Muscle layer of colon (tissue), 2 donors: ENCODE measurements around the gene TUBB8.
"Not testable (repeated sequence)": the region's sequence is repeated elsewhere in the genome, so short reads cannot be mapped to it uniquely, and the experiment has no call there.

ENCODE experiments used
- H3K27ac ChIP-seq: one replicate; pipeline ENCODE4 v1.7.0; 2013; ENCODE audit warnings: low read depth, mild to moderate bottlenecking, low read length, moderate library complexity
- H3K27me3 ChIP-seq, 2 donors: one replicate each; pipeline ENCODE4 v1.7.0; 2013; ENCODE audit warnings: low read length in 2 of 2, mild to moderate bottlenecking in 2 of 2; ENCODE audit not compliant: insufficient read depth in 2 of 2, control insufficient read depth in 1 of 2
- H3K36me3 ChIP-seq: one replicate; pipeline ENCODE4 v1.7.0; 2013; ENCODE audit warnings: mild to moderate bottlenecking, low read length; ENCODE audit not compliant: insufficient read depth
- H3K4me1 ChIP-seq: one replicate; pipeline ENCODE4 v1.7.0; 2013; ENCODE audit warnings: mild to moderate bottlenecking, low read length; ENCODE audit not compliant: insufficient read depth
- H3K4me3 ChIP-seq, 2 donors: one replicate each; pipeline ENCODE4 v1.7.0; 2013; ENCODE audit warnings: low read length in 2 of 2, low read depth in 1 of 2, mild to moderate bottlenecking in 1 of 2, moderate library complexity in 1 of 2
- H3K9ac ChIP-seq: one replicate; pipeline ENCODE4 v1.7.0; 2013; ENCODE audit warnings: low read length
- H3K9me3 ChIP-seq: one replicate; pipeline ENCODE4 v1.7.0; 2013; ENCODE audit warnings: mild to moderate bottlenecking, low read length
- donor health status: abdominal sarcoma.
- donor health status: Adenocarcinoma of cecum.

The TUBB8 gene

GRCh38 chr10:86031-86430 is 36.9 kb upstream of the TUBB8 start:
- H3K27me3 ChIP-seq = no peaks in the 10 kb centered on the region
- no peaks in the 10 kb centered on the region for H3K36me3 ChIP-seq
- H3K9ac ChIP-seq = no peak overlapping the region
- no peak overlapping the region for H3K27ac ChIP-seq
- H3K9me3 ChIP-seq = no peaks in the 10 kb centered on the region
- H3K4me1 ChIP-seq = no peaks in the 10 kb centered on the region
- H3K4me3 ChIP-seq = no peak overlapping the region

- H3K36me3 ChIP-seq = no peaks in the 10 kb centered on the region
- H3K4me1 ChIP-seq = no peaks in the 10 kb centered on the region
- H3K4me3 ChIP-seq = no peak overlapping the region
- H3K27ac ChIP-seq = no peak overlapping the region
- no peaks in the 10 kb centered on the region for H3K9me3 ChIP-seq
- peaks cover 0 to 4% of the 10 kb centered on the region in 2 donors for H3K27me3 ChIP-seq
- H3K9ac ChIP-seq = no peak overlapping the region
These were observed 35.9 kb upstream of the TUBB8 start for GRCh38 chr10:85044-85443.

DNA sequence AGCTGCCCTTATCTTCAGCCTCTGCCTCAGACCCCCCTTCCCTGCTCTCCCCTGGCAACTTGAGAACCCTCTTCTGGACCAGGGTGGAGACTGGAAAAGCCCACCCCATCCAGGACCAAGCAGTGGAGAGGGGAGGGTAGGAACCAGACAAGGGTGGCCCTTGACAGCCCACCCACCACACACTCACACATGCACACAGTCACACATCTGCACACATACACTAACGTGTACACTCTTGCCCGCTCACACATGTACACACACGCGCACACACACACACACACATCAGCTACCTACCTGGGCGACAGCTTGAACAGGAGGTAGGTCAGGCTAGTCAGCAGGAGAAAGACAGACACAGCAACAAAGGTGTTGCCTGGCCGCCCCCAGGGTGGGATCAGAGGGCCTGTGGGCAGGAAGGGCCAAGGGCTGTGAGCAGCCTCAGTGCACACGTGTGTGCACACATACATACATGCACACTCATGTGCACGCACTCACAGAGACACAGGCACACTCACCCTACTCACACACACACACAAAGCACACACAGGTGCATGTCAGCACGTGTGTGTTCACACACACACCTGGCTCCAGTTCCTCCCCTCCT is 34.9 kb upstream of the TUBB8 start:
- H3K27me3 ChIP-seq = peaks cover 0 to 5% of the 10 kb centered on the region in 2 donors
- H3K9ac ChIP-seq = no peak overlapping the region
- no peaks in the 10 kb centered on the region for H3K4me1 ChIP-seq
- no peak overlapping the region for H3K27ac ChIP-seq
- H3K4me3 ChIP-seq = no peak overlapping the region
- H3K36me3 ChIP-seq = no peaks in the 10 kb centered on the region
- H3K9me3 ChIP-seq = no peaks in the 10 kb centered on the region

DNA sequence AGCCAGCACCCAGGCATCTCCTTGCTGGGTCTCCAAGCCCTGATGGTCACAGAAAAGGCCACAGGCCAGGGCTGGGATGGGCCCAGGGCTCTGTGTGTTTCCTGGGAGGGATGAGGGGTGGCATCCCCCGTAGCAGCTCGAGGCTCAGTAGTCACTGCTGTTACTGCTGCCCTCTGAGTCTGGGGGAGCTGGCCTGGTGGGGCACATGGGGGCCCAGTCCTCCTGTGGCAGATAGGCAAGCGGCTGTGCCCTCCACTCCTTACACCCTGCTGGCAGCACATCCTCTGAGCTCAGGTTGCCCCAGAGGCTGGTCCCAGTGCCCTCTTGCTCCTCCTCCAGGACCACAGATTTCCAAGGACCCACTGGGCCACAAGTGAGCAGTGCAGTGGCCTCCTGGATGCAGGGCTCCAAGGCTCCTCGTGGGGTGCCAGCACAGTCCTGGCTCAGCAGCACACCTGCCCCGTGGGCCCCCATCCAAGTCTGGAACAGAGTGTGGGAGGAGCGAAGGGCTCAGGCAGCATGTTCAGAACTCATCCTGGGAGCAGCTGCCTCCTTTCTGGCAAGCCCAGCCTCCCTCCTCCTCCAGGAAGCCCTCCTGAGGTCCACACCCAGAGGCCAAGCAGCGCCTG is 31.5 kb upstream of the TUBB8 start:
- Histone ChIP-seq H3K4me1 (no peaks in the 10 kb centered on the region), H3K27me3 (peaks cover 0 to 5% of the 10 kb centered on the region in 2 donors), H3K27ac (no peak overlapping the region), H3K4me3 (no peak overlapping the region), H3K9ac (no peak overlapping the region), H3K36me3 (no peaks in the 10 kb centered on the region), H3K9me3 (no peaks in the 10 kb centered on the region)

GRCh38 chr10:79532-80215 is 30.6 kb upstream of the TUBB8 start:
- no peak overlapping the region for H3K9ac ChIP-seq

GRCh38 chr10:78556-78955 is 29.5 kb upstream of the TUBB8 start:
- no peak overlapping the region for H3K27ac ChIP-seq
- no peak overlapping the region for H3K4me3 ChIP-seq
- H3K36me3 ChIP-seq = no peaks in the 10 kb centered on the region
- H3K9me3 ChIP-seq = no peaks in the 10 kb centered on the region
- no peaks in the 10 kb centered on the region for H3K4me1 ChIP-seq
- no peak overlapping the region for H3K9ac ChIP-seq
- H3K27me3 ChIP-seq = peaks cover 0 to 5% of the 10 kb centered on the region in 2 donors

More at GRCh38 chr10:79532-80215, 30.6 kb upstream of the TUBB8 start:
- H3K4me3 ChIP-seq = no peak overlapping the region
- no peak overlapping the region for H3K27ac ChIP-seq
- no peaks in the 10 kb centered on the region for H3K9me3 ChIP-seq
- peaks cover 0 to 5% of the 10 kb centered on the region in 2 donors for H3K27me3 ChIP-seq
- H3K36me3 ChIP-seq = no peaks in the 10 kb centered on the region
- H3K4me1 ChIP-seq = no peaks in the 10 kb centered on the region

GRCh38 chr10:74266-74621 is 25.1 kb upstream of the TUBB8 start:
- H3K9me3 ChIP-seq, H3K27me3 ChIP-seq, H3K36me3 ChIP-seq, H3K27ac ChIP-seq, H3K9ac ChIP-seq, H3K4me1 ChIP-seq, H3K4me3 ChIP-seq: not testable (repeated sequence)

- peak overlapping the region in 1 of 2 donors; percentile 43 for H3K4me3 ChIP-seq
- H3K4me1 ChIP-seq, H3K9me3 ChIP-seq, H3K27me3 ChIP-seq, H3K36me3 ChIP-seq, H3K27ac ChIP-seq, H3K9ac ChIP-seq: not testable (repeated sequence)
These were observed 24.6 kb upstream of the TUBB8 start for GRCh38 chr10:73543-74265.

- H3K27me3 ChIP-seq, H3K9ac ChIP-seq, H3K36me3 ChIP-seq: not testable (repeated sequence)
These were observed 19.1 kb upstream of the TUBB8 start for GRCh38 chr10:68156-68555.

GRCh38 chr10:49926-50325 is 830 bp upstream of the TUBB8 start:
- not testable (repeated sequence) for H3K27me3 ChIP-seq, H3K4me1 ChIP-seq, H3K4me3 ChIP-seq, H3K27ac ChIP-seq, H3K9ac ChIP-seq, H3K36me3 ChIP-seq, H3K9me3 ChIP-seq

More at GRCh38 chr10:68156-68555, 19.1 kb upstream of the TUBB8 start:
- not testable (repeated sequence) for H3K4me3 ChIP-seq, H3K27ac ChIP-seq, H3K4me1 ChIP-seq, H3K9me3 ChIP-seq

DNA sequence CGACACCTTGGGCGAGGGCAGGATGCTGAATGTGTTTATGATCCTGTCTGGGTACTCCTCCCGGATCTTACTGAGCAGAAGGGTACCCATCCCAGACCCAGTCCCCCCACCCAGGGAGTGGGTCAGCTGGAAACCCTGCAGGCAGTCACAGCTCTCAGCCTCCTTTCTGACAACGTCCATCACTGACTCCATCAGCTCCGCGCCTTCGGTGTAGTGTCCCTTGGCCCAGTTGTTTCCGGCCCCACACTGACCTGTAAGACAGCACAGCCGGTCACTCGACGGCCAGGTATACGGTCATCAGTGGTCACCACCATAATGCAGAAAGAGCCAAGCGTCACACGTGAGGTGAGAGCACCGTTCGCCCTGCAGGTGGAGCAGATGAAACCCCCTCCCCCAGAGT is 1.2 kb downstream of the TUBB8 start:
- not testable (repeated sequence) for H3K36me3 ChIP-seq, H3K4me3 ChIP-seq, H3K9me3 ChIP-seq, H3K27me3 ChIP-seq, H3K27ac ChIP-seq, H3K4me1 ChIP-seq, H3K9ac ChIP-seq
